Right lobe of liver (tissue), 4 donors: Measurements from ENCODE around the gene HRK.

Experiments used
- CTCF ChIP-seq, 4 donors: fragments of 200-600 bp in 3 of 4; fragments of 450-650 bp in 1 of 4; IDR thresholded peaks; one replicate each; pipeline versions ENCODE4 v1.5.1 to v1.8.0; 2016 to 2022; ENCODE audit warnings: antibody characterized with exemption in 4 of 4, mild to moderate bottlenecking in 2 of 4
- POLR2A ChIP-seq: fragments of 450-650 bp; IDR thresholded peaks from one replicate; pipeline ENCODE4 v1.6.1; 2017; ENCODE audit warnings: antibody characterized with exemption, mild to moderate bottlenecking
- donor health status: DM: no; HTN: no; CAD: no.
- donor health status: DM: no; HTN: no; CAD: no.
- donor health status: DM: no; HTN: yes; CAD: no.

- TF ChIP-seq CTCF (IDR thresholded peaks at IDR 0.05) (no peak), POLR2A (no peak)
These were observed 47.3 kb upstream of the HRK start for GRCh38 chr12:116928504-116928903.
